HG03108 (cell line): Measurements from ENCODE around the gene TTLL11.

Experiments used
- ATAC-seq: cut with Tn5 transposase; IDR thresholded peaks from one replicate; pipeline ENCODE4 v1.9.1; 2021; ENCODE audit warnings: moderate library complexity; ENCODE audit not compliant: unreplicated experiment

Gene TTLL11

GRCh38 chr9:121781145-121781548 is 312.0 kb downstream of the TTLL11 start:
- ATAC-seq, result no peak

- no peak for ATAC-seq
These were observed 312.7 kb downstream of the TTLL11 start for GRCh38 chr9:121780177-121781040.

DNA sequence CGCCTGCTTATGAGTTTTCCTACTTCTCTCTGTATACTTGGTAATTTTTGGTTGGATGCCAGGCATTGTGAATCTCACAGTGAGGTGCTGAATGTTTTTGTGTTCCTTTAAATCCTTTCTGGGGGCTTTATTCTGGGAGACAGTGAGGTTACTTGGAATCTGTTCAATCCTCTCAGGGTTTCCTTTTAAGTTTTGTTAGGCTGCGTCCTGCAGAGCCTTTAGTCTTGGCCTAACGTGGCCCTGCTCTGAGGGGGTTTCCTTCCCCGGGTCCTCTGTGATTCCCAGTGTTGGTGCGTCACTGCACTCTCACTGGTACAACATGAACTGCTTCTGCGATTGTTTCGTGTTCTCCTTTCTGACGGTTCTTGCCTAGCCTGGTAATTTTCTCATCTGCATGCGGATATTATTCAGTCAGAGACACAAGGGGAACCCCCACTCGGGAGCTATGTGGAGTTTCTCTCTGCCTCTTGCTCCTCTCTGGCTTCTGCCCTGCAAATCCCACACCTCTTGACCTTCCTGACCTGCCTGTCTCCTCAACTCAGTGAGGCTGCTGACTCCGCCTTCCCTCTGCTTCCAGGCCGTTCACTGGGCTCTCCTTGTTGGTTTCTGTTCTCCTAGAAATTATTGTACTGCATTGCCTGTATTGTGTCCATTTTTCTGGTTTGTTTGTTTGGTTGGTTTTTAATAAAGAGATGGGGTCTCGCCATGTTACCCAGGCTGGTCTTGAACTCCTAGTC is 313.6 kb downstream of the TTLL11 start:
- no peak for ATAC-seq

- no peak for ATAC-seq
These were observed 314.6 kb downstream of the TTLL11 start for GRCh38 chr9:121778252-121779225.

- no peak for ATAC-seq
These were observed 316.1 kb downstream of the TTLL11 start for GRCh38 chr9:121776739-121777637.

DNA sequence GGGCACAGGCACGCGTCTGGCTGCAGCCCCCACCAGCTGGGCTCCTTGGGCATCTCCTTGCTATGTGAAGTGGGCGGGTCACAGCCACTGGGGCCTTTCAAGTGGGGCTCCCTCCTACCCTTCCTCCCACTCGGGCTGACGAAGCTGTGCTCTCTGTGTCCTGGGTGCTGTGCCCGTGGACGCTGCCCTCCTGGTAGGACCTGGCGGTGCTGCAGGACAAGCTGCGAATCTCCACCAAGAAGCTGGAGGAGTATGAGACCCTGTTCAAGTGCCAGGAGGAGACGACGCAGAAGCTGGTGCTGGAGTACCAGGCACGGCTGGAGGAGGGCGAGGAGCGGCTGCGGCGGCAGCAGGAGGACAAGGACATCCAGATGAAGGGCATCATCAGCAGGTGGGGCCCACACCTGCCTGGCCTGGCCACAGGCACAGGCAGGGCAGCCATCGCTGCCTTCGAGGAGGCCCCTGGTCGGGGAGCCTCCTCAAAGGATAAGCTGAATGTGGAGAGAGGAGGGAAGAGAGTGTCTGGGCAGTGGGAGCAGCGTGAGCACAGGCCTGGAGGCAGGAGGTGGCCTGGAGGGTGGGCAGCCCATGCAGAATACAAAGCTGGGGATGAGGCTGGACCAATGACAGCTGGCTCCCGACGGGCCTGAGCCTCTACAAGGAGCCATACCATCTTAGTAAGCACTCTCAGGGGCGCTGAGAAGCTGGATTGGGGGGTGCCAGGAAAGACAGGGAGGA is 316.9 kb downstream of the TTLL11 start:
- ATAC-seq, result no peak

DNA sequence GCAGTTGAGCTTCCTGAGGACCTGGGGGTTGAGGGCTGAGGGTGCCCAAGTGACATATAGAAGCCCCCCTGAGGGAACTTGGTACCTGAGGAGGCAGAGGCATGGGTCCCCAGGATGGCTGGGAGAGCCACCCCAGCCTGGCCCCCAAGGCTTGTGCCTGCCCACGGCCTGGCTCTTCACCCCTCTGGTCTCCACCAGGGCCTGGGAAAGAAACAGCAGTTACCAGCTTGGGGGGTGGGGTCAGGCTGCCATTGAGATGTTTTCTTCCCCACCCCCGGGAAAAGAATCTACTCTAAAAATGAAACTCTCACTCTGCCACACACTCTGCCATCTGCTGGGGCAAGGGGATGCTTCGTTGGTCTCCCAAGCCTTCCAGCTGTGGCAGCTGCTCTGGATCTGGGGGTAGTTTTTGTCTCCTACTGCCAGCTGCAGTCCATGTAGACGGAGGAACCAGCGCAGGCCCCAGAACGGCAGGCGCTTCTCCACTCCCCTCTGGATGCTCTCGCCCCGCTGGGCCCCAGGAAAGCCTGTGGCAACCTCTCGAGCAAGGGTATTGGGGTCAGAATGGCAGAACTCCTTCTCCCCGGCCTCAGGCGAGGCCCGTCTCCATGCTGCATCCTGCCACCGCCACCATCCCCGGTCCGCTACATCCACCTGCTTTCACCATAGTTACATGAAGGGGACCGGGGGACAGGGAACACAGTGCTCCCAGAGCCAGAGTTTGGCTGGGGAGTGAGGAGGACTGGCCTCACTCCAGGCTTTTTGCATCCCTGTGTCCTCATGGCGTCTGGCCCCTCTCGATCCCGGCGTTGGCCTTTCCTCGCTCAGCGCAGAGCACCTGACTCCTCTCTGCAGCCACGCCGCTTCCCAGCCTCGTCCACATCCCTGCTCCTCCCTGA is 318.1 kb downstream of the TTLL11 start:
- ATAC-seq, result no peak

- ATAC-seq, result no peak
These were observed 319.0 kb downstream of the TTLL11 start for GRCh38 chr9:121773954-121774714.

GRCh38 chr9:121773286-121773953 is 319.7 kb downstream of the TTLL11 start:
- ATAC-seq, result no peak

DNA sequence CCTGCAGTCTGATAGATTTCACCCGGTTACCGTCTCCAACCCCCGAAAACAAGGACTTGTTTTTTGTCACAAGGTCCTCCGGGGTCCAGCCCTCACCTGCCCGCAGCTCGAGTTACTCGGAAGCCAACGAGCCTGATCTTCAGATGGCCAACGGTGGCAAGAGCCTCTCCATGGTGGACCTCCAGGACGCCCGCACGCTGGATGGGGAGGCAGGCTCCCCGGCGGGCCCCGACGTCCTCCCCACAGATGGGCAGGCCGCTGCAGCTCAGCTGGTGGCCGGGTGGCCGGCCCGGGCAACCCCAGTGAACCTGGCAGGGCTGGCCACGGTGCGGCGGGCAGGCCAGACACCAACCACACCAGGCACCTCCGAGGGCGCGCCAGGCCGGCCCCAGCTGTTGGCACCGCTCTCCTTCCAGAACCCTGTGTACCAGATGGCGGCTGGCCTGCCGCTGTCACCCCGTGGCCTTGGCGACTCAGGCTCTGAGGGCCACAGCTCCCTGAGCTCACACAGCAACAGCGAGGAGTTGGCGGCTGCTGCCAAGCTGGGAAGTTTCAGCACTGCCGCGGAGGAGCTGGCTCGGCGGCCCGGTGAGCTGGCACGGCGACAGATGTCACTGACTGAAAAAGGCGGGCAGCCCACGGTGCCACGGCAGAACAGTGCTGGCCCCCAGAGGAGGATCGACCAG is 320.4 kb downstream of the TTLL11 start:
- ATAC-seq, result no peak
